HEK293T (cell line): ENCODE results near the gene SOST.

ENCODE experiments used
- CTCF ChIA-PET: fragments of 350-600 bp; formaldehyde crosslinking; extraction: SDS; loops from one replicate; lab custom pipeline; 2021; ENCODE audit warnings: antibody characterized with exemption, inconsistent platforms; lab: Yijun Ruan, JAX
- POLR2A ChIA-PET: fragments of 350-600 bp; formaldehyde crosslinking; extraction: SDS; loops from one replicate; lab custom pipeline; 2020; ENCODE audit warnings: antibody characterized with exemption, inconsistent platforms; lab: Yijun Ruan, JAX
- DNase-seq: peaks from one replicate; pipeline ENCODE4 v3.0.0; 2012; ENCODE audit warnings: mixed read lengths; ENCODE audit errors: extremely low spot score
- ARNT ChIP-seq: fragments of 450-650 bp; IDR thresholded peaks from 2 replicates; pipeline ENCODE4 v1.6.1; 2017; ENCODE audit warnings: mild to moderate bottlenecking
- BHLHE40 ChIP-seq: fragments of 450-650 bp; IDR thresholded peaks from 2 replicates; pipeline ENCODE4 v1.6.1; 2016; ENCODE audit warnings: mild to moderate bottlenecking, moderate library complexity, borderline replicate concordance
- CTBP1 ChIP-seq: fragments of 450-650 bp; IDR thresholded peaks from 2 replicates; pipeline ENCODE4 v1.6.1; 2016; ENCODE audit warnings: borderline replicate concordance
- ELF4 ChIP-seq: fragments of 450-650 bp; IDR thresholded peaks from 2 replicates; pipeline ENCODE4 v1.6.1; 2017; ENCODE audit warnings: antibody characterized with exemption
- FOXA1 ChIP-seq: fragments of 450-650 bp; IDR thresholded peaks from 2 replicates; pipeline ENCODE4 v1.6.1; 2016; ENCODE audit warnings: mild to moderate bottlenecking
- FOXK2 ChIP-seq: fragments of 450-650 bp; IDR thresholded peaks from 2 replicates; pipeline ENCODE4 v1.6.1; 2016; ENCODE audit warnings: mild to moderate bottlenecking
- FOXM1 ChIP-seq: fragments of 450-650 bp; IDR thresholded peaks from 2 replicates; pipeline ENCODE4 v1.6.1; 2017; ENCODE audit warnings: mild to moderate bottlenecking, borderline replicate concordance
- HDGF ChIP-seq: fragments of 450-650 bp; IDR thresholded peaks from 2 replicates; pipeline ENCODE4 v1.6.1; 2017; ENCODE audit warnings: antibody characterized with exemption, borderline replicate concordance
- L3MBTL2 ChIP-seq: fragments of 450-650 bp; conservative IDR thresholded peaks from 2 replicates; pipeline ENCODE4 v1.6.1; 2016; ENCODE audit warnings: mild to moderate bottlenecking
- LEF1 ChIP-seq: fragments of 450-650 bp; IDR thresholded peaks from 2 replicates; pipeline ENCODE4 v1.6.1; 2017; ENCODE audit warnings: mild to moderate bottlenecking, borderline replicate concordance
- NFRKB ChIP-seq: fragments of 450-650 bp; IDR thresholded peaks from 2 replicates; pipeline ENCODE4 v1.6.1; 2016; ENCODE audit warnings: mild to moderate bottlenecking, moderate library complexity
- SP1 ChIP-seq: fragments of 450-650 bp; IDR thresholded peaks from 2 replicates; pipeline ENCODE4 v1.6.1; 2017
- SUZ12 ChIP-seq: fragments of 450-650 bp; IDR thresholded peaks from 2 replicates; pipeline ENCODE4 v1.6.1; 2016; ENCODE audit warnings: mild to moderate bottlenecking
- TARDBP ChIP-seq: fragments of 450-650 bp; IDR thresholded peaks from 2 replicates; pipeline ENCODE4 v1.6.1; 2016
- ZNF384 ChIP-seq: fragments of 450-650 bp; IDR thresholded peaks from 2 replicates; pipeline ENCODE4 v1.6.1; 2016
- TF ChIP-seq, protein P1 (sequence below): fragments of 450-650 bp; IDR thresholded peaks from 2 replicates; pipeline ENCODE4 v1.6.1; 2016

SOST gene

DNA sequence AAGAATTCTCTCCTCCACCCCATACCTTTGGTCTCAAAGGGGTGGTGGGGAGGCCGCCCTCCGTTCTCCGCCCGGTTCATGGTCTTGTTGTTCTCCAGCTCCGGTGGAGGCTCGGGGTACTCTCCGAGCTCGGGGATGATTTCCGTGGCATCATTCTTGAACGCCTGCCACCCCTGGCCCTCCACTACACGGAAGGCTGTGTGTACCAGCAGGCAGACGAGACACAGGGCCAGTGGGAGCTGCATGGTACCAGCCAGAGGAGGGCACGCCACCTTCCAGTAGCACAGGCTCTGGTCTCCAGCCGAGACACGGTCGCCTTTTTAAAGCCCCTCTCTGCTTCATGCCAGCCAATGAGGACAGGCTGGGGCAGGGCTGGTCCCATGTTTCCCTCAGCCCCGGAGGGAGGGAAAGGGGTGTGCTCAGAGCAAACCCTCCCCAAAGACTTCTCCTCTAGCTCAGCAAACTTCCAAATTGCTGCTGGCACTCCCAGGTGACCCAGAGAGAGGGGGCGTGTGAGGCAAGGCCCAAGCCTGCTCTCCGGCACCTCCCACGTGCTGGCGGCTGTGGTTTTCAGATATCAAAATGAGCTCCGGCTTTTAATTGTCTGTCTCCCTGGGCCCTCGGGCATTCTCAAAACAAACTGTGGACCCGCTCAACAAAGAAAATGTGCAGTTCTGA, at the start of gene SOST:
Gene SOST, minus strand, starts transcription at position 295 of the 678 bp plus-strand sequence. Its CDS starts 50 bp downstream, at position 245.
- CTCF ChIA-PET, result interaction anchor here (0.5 to 7.1 kb wide), 5 partner anchors 60 to 1171 kb away, joined by 3 to 118 read pairs (median 5); no protein-coding TSS in a partner anchor
- POLR2A ChIA-PET, result interaction anchor here (0.8 kb wide), 1 partner anchor 46 kb away, joined by 3 read pairs; no protein-coding TSS in a partner anchor
- no peak for TF ChIP-seq ELF4
- no peak for TF ChIP-seq LEF1
- no peak for TF ChIP-seq SP1
- no peak for TF ChIP-seq ARNT
- no peak for TF ChIP-seq CTBP1
- no peak for TF ChIP-seq SUZ12
- no peak for TF ChIP-seq FOXK2
- TF ChIP-seq ZNF384, result no peak
- TF ChIP-seq, protein P1, sequence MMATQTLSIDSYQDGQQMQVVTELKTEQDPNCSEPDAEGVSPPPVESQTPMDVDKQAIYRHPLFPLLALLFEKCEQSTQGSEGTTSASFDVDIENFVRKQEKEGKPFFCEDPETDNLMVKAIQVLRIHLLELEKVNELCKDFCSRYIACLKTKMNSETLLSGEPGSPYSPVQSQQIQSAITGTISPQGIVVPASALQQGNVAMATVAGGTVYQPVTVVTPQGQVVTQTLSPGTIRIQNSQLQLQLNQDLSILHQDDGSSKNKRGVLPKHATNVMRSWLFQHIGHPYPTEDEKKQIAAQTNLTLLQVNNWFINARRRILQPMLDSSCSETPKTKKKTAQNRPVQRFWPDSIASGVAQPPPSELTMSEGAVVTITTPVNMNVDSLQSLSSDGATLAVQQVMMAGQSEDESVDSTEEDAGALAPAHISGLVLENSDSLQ, result no peak
- no peak for TF ChIP-seq L3MBTL2
- TF ChIP-seq TARDBP, result no peak
- no peak for TF ChIP-seq BHLHE40
- no peak for TF ChIP-seq NFRKB
- no peak for TF ChIP-seq HDGF
- DNase-seq, result no peak

DNA sequence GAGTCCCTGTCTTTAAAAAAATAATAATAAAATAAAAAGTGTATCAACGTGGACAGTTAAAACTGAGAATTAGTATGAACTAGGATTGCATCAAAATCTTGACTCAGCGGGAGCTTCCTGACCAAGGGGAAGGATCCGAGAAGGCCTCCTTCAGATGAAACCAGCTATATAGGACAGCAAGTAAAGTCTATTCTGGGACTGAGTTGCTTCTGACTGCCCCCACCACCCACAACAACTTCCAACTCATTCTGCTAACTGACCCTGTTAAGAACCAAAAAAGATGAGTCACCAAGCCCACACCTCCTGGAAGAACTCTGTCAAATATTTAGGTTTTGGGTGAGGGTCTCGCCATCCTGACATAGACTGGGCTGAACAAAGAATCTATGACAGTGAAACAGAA, 49.5 kb upstream of the SOST start:
- ChIA-PET CTCF (no interaction called here), POLR2A (no interaction called here)
- no peak for TF ChIP-seq L3MBTL2
- no peak for TF ChIP-seq FOXA1
- no peak for TF ChIP-seq BHLHE40
- TF ChIP-seq ELF4, result no peak
- no peak for TF ChIP-seq ARNT
- no peak for TF ChIP-seq SP1
- no peak for TF ChIP-seq NFRKB
- no peak for TF ChIP-seq CTBP1
- no peak for TF ChIP-seq FOXK2
- no peak for DNase-seq

DNA sequence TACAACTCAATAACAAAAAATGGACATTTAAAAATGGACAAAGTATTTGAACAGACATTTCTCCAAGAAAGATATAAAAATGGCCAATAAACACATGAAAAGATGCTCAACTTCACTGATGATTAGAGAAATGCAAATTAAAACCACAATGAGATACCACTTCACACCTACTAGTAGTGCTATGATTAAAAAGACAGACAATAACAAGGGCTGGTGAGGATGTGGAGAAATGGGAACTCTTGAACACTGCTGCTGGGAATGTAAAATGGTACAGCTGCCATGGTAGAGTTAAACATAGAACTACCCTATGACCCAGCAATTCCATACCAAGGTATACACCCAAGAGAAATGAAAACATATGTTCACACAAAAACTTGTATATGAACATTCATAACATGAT, 46.5 kb upstream of the SOST start:
- POLR2A ChIA-PET, result no interaction called here
- DNase-seq, result no peak
- CTCF ChIA-PET, result no interaction called here
- no peak for TF ChIP-seq ZNF384
- no peak for TF ChIP-seq LEF1
- no peak for TF ChIP-seq SP1

DNA sequence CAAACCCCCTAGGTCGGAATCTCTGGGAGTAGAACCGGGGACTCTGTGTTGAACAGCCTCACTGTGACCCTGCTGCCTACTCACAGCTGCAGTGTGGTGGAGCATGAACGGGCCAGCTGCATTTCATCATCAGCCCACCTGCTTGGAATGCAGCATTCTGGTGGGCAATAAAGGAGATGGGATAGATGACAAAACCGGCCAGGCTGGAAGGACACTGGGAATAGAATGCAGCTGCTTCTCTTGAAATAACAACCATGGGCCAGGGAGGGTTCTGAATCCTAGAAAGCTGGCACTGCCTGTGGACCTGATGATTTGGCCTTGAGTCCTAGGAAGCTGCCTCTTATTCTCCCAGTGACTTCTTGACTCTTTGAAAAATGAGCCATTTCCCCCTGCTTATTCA, 45.2 kb upstream of the SOST start:
- POLR2A ChIA-PET, result no interaction called here
- no peak for DNase-seq
- CTCF ChIA-PET, result no interaction called here
- TF ChIP-seq, protein P1, result no peak
- TF ChIP-seq SUZ12, result no peak
- no peak for TF ChIP-seq CTBP1
- TF ChIP-seq ZNF384, result no peak
- no peak for TF ChIP-seq HDGF
- no peak for TF ChIP-seq ARNT
- TF ChIP-seq FOXA1, result no peak
- no peak for TF ChIP-seq TARDBP
- no peak for TF ChIP-seq L3MBTL2
- TF ChIP-seq ELF4, result no peak
- TF ChIP-seq FOXK2, result no peak
- no peak for TF ChIP-seq BHLHE40
- no peak for TF ChIP-seq SP1
- no peak for TF ChIP-seq LEF1
- TF ChIP-seq NFRKB, result no peak
- no peak for TF ChIP-seq FOXM1

DNA sequence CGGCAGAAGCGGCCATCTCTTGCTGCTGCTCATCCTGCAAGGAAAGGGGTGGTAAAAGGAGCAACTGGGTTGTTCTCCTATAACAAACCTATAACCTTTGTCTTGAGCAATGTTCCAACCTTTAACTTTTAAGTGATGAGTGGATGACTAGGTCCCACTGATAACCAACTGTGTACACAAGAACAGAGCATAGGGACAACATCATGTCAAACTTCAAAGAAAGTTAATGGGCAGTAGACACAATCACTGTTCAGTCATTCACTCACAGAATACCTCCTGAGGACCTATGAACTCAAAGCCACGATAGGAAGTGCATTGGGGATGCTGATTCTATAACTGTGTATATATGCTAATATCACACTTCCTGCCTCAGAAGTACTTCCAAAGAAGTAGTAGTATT, 43.3 kb upstream of the SOST start:
- ChIA-PET POLR2A (interaction anchor here (1.4 kb wide), 1 partner anchor 23 kb away, joined by 3 read pairs; the partner anchor contains the start of gene DUSP3), CTCF (no interaction called here)
- DNase-seq, result no peak
- TF ChIP-seq NFRKB (no peak), ELF4 (no peak), ZNF384 (no peak), TARDBP (no peak), FOXM1 (no peak), SP1 (no peak), CTBP1 (no peak), ARNT (no peak), L3MBTL2 (no peak), HDGF (no peak), LEF1 (no peak), BHLHE40 (no peak), SUZ12 (no peak), FOXK2 (no peak)
- TF ChIP-seq, protein P1, result no peak

DNA sequence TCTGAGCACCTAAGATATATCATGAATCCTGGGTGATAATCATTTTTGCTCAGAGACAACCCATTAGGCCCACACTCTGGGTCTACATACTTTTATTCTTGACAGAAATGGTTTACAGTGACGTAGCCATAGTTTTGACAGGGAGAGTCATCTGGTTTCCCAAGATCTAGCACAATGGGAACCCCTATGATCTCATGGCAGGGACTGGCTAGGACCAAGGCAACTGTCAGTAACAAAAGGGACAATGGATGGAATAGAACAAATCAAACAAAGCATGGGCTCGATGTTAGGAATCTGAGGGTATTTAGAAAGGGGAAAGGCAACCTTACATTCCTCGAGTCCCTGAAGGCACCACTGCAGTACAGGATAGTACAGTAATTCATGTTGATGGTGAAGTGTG, 42.1 kb upstream of the SOST start:
- TF ChIP-seq BHLHE40, result no peak
- no peak for TF ChIP-seq ELF4
- no peak for TF ChIP-seq SP1
- TF ChIP-seq CTBP1, result no peak
- TF ChIP-seq L3MBTL2, result no peak
- TF ChIP-seq FOXM1, result no peak
- TF ChIP-seq SUZ12, result no peak
- TF ChIP-seq, protein P1, result no peak
- TF ChIP-seq LEF1, result no peak
- no peak for TF ChIP-seq FOXA1
- TF ChIP-seq TARDBP, result no peak
- no peak for TF ChIP-seq ARNT
- no peak for TF ChIP-seq NFRKB
- no peak for TF ChIP-seq HDGF
- no peak for TF ChIP-seq ZNF384
- TF ChIP-seq FOXK2, result no peak
- DNase-seq, result no peak
- CTCF ChIA-PET, result no interaction called here
- POLR2A ChIA-PET, result no interaction called here
